NB4 (cell line): ENCODE results near the gene CARMIL1.

Experiments
- DNase-seq: peaks from one replicate; pipeline ENCODE4 v3.0.0; 2010; ENCODE audit warnings: low read depth
- H3K4me3 ChIP-seq: one replicate; pipeline ENCODE4 v1.5.1; 2011; ENCODE audit warnings: mild to moderate bottlenecking, low read depth, low read length, moderate library complexity
- MYC ChIP-seq: IDR thresholded peaks from 2 replicates; pipeline ENCODE4 v1.6.1; 2011; ENCODE audit warnings: low read depth, low read length
- POLR2A ChIP-seq: IDR thresholded peaks from 2 replicates; pipeline ENCODE4 v1.6.1; 2011; ENCODE audit warnings: mild to moderate bottlenecking; ENCODE audit not compliant: insufficient read length; ENCODE audit errors: extremely low read depth
- TF ChIP-seq, protein P1 (sequence below): IDR thresholded peaks from one replicate; pipeline ENCODE4 v1.5.1; 2012; ENCODE audit warnings: low read depth, low read length
- TF ChIP-seq, protein P2 (sequence below): IDR thresholded peaks from 2 replicates; pipeline ENCODE4 v1.6.1; 2011; ENCODE audit warnings: low read depth, low read length

The CARMIL1 gene

DNA sequence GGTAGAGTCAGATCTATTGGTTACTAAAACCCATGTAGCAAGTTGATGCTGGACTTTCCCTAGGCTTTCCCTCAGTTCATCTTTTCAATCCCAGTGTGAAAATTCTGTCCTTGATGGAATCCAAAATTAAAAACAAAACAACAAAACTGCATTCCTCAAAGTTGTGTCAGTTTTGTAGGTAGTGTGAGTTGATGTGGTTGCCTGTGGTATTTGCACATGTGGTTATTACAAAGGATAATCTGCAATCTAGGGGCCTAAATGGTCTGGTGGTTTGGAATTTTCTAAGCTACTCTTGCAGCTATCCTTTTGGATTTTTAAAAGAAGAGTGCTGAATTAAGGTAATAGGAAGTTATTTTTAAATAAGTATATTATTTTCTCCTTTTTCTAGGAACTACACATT is 240.7 kb downstream of the CARMIL1 start:
- TF ChIP-seq POLR2A (no peak), MYC (no peak)
- TF ChIP-seq, protein P1, sequence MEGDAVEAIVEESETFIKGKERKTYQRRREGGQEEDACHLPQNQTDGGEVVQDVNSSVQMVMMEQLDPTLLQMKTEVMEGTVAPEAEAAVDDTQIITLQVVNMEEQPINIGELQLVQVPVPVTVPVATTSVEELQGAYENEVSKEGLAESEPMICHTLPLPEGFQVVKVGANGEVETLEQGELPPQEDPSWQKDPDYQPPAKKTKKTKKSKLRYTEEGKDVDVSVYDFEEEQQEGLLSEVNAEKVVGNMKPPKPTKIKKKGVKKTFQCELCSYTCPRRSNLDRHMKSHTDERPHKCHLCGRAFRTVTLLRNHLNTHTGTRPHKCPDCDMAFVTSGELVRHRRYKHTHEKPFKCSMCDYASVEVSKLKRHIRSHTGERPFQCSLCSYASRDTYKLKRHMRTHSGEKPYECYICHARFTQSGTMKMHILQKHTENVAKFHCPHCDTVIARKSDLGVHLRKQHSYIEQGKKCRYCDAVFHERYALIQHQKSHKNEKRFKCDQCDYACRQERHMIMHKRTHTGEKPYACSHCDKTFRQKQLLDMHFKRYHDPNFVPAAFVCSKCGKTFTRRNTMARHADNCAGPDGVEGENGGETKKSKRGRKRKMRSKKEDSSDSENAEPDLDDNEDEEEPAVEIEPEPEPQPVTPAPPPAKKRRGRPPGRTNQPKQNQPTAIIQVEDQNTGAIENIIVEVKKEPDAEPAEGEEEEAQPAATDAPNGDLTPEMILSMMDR: no peak
- TF ChIP-seq, protein P2, sequence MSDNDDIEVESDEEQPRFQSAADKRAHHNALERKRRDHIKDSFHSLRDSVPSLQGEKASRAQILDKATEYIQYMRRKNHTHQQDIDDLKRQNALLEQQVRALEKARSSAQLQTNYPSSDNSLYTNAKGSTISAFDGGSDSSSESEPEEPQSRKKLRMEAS: no peak
- no peak overlapping the region for H3K4me3 ChIP-seq
- no peak for DNase-seq

DNA sequence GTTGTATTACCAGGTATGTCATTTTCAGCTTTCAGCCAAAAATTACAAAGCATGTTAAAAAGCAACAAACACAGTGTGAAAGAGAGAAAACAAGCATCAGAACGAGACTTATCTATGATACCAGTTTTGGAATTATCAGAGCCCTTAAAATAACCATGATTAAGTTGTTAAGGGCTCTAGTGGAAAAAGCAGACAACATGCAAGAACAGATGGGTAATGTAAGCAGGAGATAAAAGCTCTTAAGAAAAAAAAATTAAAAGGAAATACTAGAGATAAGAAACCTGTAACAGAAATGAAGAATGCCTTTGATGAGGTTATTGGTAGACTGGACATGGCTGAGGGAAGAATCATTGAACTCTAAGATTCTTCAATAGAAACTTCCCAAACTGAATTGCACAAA is 245.4 kb downstream of the CARMIL1 start:
- no peak for TF ChIP-seq POLR2A
- no peak for TF ChIP-seq MYC
- TF ChIP-seq, protein P2: no peak
- TF ChIP-seq, protein P1: no peak
- DNase-seq: no peak
- H3K4me3 ChIP-seq: no peak overlapping the region

DNA sequence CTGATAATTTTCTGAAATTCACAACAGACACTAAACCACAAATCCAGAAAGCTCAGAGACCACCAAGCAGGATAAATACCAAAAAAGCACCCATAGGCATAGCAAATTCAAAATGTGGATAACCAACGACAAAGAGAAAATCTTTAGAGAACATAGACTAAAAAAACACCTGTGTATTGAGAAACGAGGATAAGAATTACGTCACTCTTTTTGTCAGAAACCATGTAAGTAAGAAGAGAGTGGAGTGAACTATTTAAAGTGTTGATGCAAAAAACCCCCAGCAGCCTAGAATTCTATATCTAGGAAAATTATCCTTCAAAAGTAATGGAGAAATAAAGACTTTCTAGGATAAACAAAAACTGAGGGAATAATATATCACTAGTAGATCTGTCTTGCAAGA is 245.9 kb downstream of the CARMIL1 start:
- no peak for DNase-seq
- TF ChIP-seq, protein P1: no peak
- TF ChIP-seq, protein P2: no peak
- no peak for TF ChIP-seq POLR2A
- no peak for TF ChIP-seq MYC
- no peak overlapping the region for H3K4me3 ChIP-seq

DNA sequence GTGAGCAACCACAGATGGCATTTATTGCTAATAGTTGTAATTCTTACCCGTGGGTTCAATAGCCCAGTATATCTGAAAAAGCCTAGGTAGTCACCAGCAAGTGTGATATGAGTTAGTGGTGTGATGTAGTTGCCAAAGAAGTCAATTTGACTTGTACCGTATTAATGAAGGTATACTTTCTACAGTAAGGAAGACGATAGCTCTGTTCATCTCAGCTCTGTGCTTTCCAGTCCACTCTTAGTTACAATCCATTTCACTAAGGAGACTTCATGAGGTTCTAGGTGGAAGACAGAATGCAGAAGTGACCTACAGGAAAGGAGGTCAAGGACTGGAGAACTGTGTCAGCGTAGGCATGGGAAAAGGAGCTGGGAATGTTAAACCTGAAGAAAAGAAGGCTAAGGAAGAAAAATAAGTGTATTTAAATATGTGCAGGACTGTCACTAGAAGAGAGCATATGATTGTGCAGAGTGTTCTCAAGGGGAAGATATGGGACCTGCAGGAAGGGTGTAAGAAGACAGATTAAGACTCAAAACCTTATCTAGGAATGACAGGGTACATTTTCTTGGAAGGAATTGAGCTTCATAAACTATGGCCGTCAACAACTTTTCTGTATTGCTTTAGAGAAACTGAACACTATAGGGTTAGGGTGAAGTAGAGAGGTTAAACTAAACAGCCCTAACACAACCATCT is 255.9 kb downstream of the CARMIL1 start:
- no peak for DNase-seq
- H3K4me3 ChIP-seq: no peak overlapping the region
- TF ChIP-seq, protein P1: no peak
- TF ChIP-seq, protein P2: no peak
- TF ChIP-seq MYC (no peak), POLR2A (no peak)

DNA sequence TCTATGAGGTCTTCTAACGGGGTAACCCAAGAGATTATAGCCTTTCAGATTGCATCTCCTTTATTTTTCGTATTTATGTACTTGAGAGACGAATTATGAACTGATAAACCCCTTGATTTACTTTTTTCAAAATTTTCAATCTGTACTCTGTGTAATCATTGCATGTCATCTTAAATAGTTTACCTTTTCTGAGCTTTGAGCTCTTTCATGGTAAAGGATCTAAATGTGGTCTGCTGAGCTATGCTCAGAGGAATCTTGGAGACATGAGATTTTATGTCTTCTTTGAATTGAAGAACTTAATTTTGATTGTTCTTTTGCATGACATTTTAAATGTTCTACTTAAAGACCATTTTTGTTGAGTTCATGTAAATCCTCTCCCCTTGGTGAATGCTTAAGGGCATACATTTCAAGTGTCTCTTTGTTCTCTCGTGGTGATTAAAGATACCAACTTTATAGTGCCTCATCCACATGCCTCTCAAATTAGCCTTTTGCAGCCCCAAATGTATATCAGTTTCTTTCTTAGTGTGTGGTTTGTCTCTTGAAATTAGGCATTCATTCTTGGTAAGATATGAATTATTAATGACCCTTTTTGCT is 256.6 kb downstream of the CARMIL1 start:
- no peak for TF ChIP-seq MYC
- TF ChIP-seq POLR2A: no peak
- H3K4me3 ChIP-seq: no peak overlapping the region
- DNase-seq: no peak

DNA sequence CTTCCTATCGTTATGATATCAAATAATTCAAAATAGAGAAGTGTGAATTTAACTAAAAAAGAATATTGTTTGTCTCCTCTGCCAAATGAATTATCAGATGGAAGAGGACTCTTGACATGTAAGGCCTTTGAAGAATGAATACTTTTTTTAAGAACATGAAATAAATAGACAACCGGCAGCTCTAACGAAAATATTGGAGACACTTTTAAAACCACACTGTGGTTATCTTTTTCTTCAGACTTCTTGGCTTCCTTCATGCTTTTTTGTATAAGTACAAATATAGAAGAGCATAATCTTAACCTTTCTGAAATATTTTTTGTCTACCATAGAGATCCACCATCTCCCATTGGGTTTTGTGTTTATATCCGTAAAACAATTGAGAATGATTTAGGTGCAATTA is 257.6 kb downstream of the CARMIL1 start:
- no peak for DNase-seq
- no peak for TF ChIP-seq POLR2A
- TF ChIP-seq, protein P1: no peak
- TF ChIP-seq, protein P2: no peak
- no peak for TF ChIP-seq MYC
- no peak overlapping the region for H3K4me3 ChIP-seq
